T-helper 1 cell treated with Interleukin-12 subunit alpha and Interleukin-12 subunit beta and Interleukin-4 antibody, amounts not matched to agents 30 ng/mL and 1 ng/mL, for 36 hours (primary cell): ENCODE results near the gene ABCA13. TPM values are rescaled to one million over a fixed set of nuclear protein-coding genes. Genes with fewer than 3 reads are reported as not detected.
"Not testable (repeated sequence)": the region's sequence is repeated elsewhere in the genome, so short reads cannot be mapped to it uniquely, and the experiment has no call there.

Experiments used
- intact Hi-C: fragments of 100-400 bp; cut with micrococcal nuclease; formaldehyde crosslinking; loops from one replicate; pipeline ENCODE4 v1.15.1; 2024
- total RNA-seq: library from RNA; stranded (reverse); gene quantifications from 2 replicates; pipeline ENCODE4 v1.2.3, GENCODE V29; 2022

The ABCA13 gene
- total RNA-seq = 0.05 and 0.29 TPM in 2 replicates

GRCh38 chr7:48171202-48171601 lies at the start of gene ABCA13:
TSS of gene ABCA13 (plus strand) at chr7:48171458. CDS start at chr7:48171484, 26 bp downstream.
- intact Hi-C loops = no loop called here

GRCh38 chr7:48126037-48126436 lies 45.2 kb upstream of the ABCA13 start:
- intact Hi-C loops = no loop called here

GRCh38 chr7:48130658-48131108 lies 40.6 kb upstream of the ABCA13 start:
- intact Hi-C loops = no loop called here

GRCh38 chr7:48132792-48133191 lies 38.5 kb upstream of the ABCA13 start:
- intact Hi-C loops = no loop called here

GRCh38 chr7:48139459-48139858 lies 31.8 kb upstream of the ABCA13 start:
- intact Hi-C loops = no loop called here

- intact Hi-C loops = no loop called here
Measured at GRCh38 chr7:48140001-48140681, 31.1 kb upstream of the ABCA13 start.

GRCh38 chr7:48141521-48141920 lies 29.7 kb upstream of the ABCA13 start:
- intact Hi-C loops = no loop called here

GRCh38 chr7:48144291-48144768 lies 26.9 kb upstream of the ABCA13 start:
- intact Hi-C loops = no loop called here

GRCh38 chr7:48147078-48147591 lies 24.1 kb upstream of the ABCA13 start:
- intact Hi-C loops = no loop called here

- intact Hi-C loops = not testable (repeated sequence)
Measured at GRCh38 chr7:48147690-48148089, 23.6 kb upstream of the ABCA13 start.

GRCh38 chr7:48148311-48148710 lies 22.9 kb upstream of the ABCA13 start:
- intact Hi-C loops = no loop called here

GRCh38 chr7:48149058-48149457 lies 22.2 kb upstream of the ABCA13 start:
- intact Hi-C loops = no loop called here

- intact Hi-C loops = no loop called here
Measured at GRCh38 chr7:48150086-48150485, 21.2 kb upstream of the ABCA13 start.

- intact Hi-C loops = loop anchor here (1.0 kb wide), 3 partner anchors 45 to 210 kb away; no protein-coding TSS in a partner anchor
Measured at GRCh38 chr7:48154792-48155413, 16.4 kb upstream of the ABCA13 start.

- intact Hi-C loops = no loop called here
Measured at GRCh38 chr7:48158404-48158803, 12.9 kb upstream of the ABCA13 start.

GRCh38 chr7:48161407-48162125 lies 9.7 kb upstream of the ABCA13 start:
- intact Hi-C loops = no loop called here

GRCh38 chr7:48165157-48165556 lies 6.1 kb upstream of the ABCA13 start:
- intact Hi-C loops = no loop called here

GRCh38 chr7:48168159-48168558 lies 3.1 kb upstream of the ABCA13 start:
- intact Hi-C loops = no loop called here

GRCh38 chr7:48170506-48170905 lies 752 bp upstream of the ABCA13 start:
- intact Hi-C loops = no loop called here

GRCh38 chr7:48173313-48173712 lies 2.1 kb downstream of the ABCA13 start:
- intact Hi-C loops = no loop called here

- intact Hi-C loops = no loop called here
Measured at GRCh38 chr7:48173756-48174382, 2.6 kb downstream of the ABCA13 start.
